NCI-H2227 (cell line): ENCODE results near the gene IGLON5.

ENCODE experiments used
- DNase-seq: peaks from one replicate; lab custom pipeline; 2025; ENCODE audit not compliant: unreplicated experiment; lab: John Stamatoyannopoulos, UW

IGLON5 gene

GRCh38 chr19:51361239-51361638 lies 49.8 kb downstream of the IGLON5 start:
- DNase-seq = no peak

- no peak for DNase-seq
Measured at GRCh38 chr19:51364200-51365106, 53.0 kb downstream of the IGLON5 start.

GRCh38 chr19:51365211-51365964 lies 53.9 kb downstream of the IGLON5 start:
- peak; percentile 1 for DNase-seq

GRCh38 chr19:51365965-51366388 lies 54.5 kb downstream of the IGLON5 start, which contains the start of gene ETFB:
Gene ETFB, minus strand, starts transcription at chr19:51366388. Its CDS starts 62 bp downstream, at chr19:51366326.
- no peak for DNase-seq

GRCh38 chr19:51366389-51367254 lies 55.2 kb downstream of the IGLON5 start:
- DNase-seq = peak; percentile 94

- no peak for DNase-seq
Measured at GRCh38 chr19:51367255-51367564, 55.8 kb downstream of the IGLON5 start.

GRCh38 chr19:51367565-51368365 lies 56.3 kb downstream of the IGLON5 start:
- peak; percentile 96 for DNase-seq

- no peak for DNase-seq
Measured at GRCh38 chr19:51368366-51369282, 57.2 kb downstream of the IGLON5 start, which contains the start of gene CLDND2. Gene CLDND2, minus strand, starts transcription at chr19:51369003. Its CDS starts 426 bp downstream, at chr19:51368577.

GRCh38 chr19:51370230-51370629 lies 58.8 kb downstream of the IGLON5 start:
- no peak for DNase-seq

- DNase-seq = no peak
Measured at GRCh38 chr19:51371186-51371690, 59.8 kb downstream of the IGLON5 start.

- no peak for DNase-seq
Measured at GRCh38 chr19:51372021-51372648, 60.7 kb downstream of the IGLON5 start.

GRCh38 chr19:51372649-51373504 lies 61.4 kb downstream of the IGLON5 start, which contains the start of gene NKG7:
Gene NKG7, minus strand, starts transcription at chr19:51372654. Its CDS starts 119 bp downstream, at chr19:51372535.
- no peak for DNase-seq

- DNase-seq = no peak
Measured at GRCh38 chr19:51375504-51376221, 64.2 kb downstream of the IGLON5 start.

- DNase-seq = no peak
Measured at GRCh38 chr19:51377422-51377821, 66.0 kb downstream of the IGLON5 start.

- no peak for DNase-seq
Measured at GRCh38 chr19:51380379-51380778, 68.9 kb downstream of the IGLON5 start.
